CD4-positive, alpha-beta T cell treated with Interleukin-2 at 100 ng/mL for 4 hours (primary cell): ENCODE measurements around the gene PKIG.
A peak's percentile ranks its signal among the peaks of the same experiment; 100 is the strongest.
"Not testable (repeated sequence)": the region's sequence is repeated elsewhere in the genome, so short reads cannot be mapped to it uniquely, and the experiment has no call there.

Source experiments
- DNase-seq: peaks from one replicate; pipeline ENCODE4 v3.0.0-alpha.2; 2020; ENCODE audit warnings: low spot score

Gene PKIG

DNA sequence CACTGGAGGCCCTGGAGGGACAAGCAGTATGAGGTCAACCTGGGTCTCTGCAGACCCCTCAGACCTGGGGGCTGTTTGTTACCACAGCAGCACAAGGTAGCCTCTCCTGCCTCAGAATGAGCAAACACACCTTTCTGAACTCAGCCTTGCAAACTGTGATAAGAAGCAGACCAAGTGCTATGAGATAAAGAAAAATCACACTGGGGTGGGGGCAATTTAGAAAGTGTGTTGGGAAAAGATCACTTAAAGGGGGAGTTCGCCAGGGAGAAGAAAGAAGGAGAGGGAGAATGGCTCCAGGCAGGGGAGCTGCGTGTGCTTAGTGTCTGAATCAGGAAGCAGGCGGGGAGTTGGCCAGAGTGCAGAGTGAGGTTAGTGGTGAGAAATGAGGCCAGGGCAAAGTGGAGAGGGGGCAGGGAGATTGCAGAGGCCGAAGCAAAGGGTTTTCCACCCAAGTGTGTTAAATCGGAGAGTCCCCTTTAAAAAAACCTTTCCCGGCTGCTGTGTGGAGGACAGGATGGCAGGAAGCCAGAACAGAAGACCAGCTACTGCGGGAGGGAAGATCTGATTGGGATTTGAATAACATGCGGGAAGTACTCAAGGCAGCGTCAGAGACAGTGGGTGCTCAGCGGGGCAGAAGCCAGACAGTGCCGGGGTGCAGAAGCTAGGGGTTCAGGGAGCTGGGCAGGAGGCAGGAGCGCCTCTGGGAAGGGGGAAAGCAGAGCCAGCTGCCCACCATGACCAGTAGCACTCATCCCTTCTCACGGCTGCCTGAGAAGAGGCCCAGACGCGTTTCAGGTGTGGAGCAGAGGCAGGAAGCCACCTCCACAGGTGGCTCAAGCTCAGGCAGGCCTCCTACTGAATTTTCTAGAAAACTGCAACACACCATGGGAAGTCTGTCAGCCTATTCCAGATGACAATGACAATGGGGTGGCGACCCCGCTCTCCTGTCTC is 60.1 kb downstream of the PKIG start:
- DNase-seq = peak; percentile 32

DNA sequence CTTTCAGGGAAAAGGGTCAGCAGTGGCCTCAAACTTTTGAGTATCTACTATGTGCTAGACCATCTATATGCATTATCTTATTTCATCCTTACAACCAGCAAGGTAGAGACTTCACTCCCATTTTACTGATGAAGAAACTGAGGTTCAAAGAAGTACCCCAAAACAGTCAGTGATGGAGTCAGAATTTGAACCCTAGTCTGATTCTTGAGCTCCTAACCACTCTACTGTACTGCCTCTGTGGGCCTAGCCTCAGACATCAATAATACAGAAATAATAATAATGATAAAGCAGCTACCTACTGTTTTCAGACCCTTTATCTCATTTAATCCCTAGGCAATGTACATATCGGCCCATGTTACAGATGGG is 60.8 kb downstream of the PKIG start:
- no peak for DNase-seq

DNA sequence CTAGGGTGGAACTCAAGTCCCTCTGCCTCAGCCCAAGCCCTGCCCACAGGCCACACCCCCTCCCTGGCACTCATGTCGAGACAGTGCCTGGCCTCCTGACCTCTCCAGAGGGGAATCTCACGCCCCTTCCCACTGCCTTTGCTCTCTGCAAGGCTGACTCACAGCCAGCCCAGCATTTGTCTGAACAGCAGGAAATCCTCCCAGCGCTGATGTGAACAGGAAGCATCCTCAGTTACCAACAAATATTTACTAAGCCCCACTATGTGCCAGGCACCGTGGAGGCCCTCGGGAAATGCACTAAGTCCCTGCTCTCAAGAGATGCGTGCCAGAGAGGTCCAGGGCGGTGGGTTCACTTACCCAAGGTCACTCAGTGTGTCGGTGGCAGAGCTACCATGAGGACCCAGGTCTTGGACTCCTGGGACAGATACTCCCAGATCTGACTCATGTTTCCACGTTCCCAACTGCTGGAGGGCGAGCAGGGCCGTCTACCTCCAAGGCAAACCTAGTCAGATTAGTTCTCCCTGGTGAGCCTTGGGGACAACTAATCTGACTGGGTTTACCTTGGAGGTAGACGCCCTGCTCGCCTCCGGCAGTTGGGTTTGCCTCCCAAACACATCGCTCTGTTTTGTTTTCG is 61.3 kb downstream of the PKIG start:
- DNase-seq = peak; percentile 68

DNA sequence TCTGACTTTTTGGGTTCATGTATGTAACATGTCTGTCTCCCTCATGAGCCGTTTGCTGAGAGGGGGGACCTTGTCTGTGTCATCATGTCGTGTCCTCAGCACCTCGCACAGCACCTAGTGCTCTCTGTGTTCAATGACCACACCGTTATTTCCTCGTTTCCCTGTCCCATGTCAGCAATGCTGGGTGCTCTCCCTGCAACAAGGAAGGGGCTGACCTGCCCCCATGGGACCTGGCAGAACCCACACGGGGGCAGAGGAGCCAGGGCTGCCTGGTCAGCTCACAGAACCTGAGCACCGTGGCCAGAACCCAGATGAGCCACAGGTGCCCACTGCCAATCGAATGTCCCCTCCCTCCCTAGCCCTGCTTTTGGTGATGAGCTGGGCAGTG is 61.8 kb downstream of the PKIG start:
- DNase-seq = peak; percentile 19

DNA sequence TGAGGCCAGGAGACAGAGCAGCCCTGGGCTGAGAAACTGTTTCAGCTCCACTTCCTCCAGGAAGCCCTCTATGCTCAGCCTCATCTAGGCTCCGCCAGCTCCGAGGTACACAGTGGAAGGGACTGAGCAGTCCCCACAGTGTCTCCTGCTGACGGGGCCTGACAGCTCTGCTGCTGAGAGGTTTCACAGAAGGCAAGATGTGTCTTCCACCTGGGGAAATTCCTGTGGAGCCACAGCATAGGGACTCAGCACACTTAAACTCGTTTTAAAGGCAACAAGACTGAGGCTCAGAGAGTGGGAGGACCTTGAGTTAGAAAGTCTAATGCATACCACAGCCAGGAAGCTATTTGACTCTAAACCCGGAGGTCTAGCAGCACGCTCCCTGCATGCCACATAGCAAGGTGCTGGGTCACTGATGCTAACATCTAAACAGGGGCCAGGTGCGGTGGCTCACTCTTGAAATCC is 62.3 kb downstream of the PKIG start:
- peak; percentile 68 for DNase-seq

DNA sequence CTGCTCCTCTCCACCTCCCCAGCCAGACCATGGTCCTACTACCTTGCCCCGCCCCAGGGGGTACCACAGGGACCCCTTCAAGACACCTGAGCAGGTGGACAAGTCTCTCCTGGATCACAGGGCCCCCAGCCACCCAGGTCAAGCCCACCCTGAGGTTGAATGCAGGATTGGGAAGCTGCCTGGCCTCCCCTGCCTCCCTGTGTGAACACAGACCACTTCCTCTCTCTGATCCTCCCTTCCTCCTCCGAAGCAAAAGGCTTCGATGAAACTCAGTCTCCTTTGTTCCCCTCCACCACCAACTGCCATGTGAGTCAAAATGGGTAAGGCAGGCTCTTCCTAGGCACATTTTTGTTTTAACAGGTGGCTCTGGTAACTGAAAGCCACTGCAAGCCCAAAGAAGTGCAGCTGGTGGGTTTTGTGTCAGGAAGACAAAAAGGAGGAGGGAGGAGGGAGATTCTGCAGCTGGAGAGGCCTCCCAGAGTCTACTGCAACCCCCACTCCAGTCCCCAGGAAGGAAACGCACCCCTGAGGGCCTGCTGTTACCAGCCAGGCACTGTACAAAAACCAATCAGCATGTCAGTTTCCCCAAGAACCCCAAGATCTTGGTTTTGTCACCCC is 63.8 kb downstream of the PKIG start:
- peak; percentile 37 for DNase-seq

DNA sequence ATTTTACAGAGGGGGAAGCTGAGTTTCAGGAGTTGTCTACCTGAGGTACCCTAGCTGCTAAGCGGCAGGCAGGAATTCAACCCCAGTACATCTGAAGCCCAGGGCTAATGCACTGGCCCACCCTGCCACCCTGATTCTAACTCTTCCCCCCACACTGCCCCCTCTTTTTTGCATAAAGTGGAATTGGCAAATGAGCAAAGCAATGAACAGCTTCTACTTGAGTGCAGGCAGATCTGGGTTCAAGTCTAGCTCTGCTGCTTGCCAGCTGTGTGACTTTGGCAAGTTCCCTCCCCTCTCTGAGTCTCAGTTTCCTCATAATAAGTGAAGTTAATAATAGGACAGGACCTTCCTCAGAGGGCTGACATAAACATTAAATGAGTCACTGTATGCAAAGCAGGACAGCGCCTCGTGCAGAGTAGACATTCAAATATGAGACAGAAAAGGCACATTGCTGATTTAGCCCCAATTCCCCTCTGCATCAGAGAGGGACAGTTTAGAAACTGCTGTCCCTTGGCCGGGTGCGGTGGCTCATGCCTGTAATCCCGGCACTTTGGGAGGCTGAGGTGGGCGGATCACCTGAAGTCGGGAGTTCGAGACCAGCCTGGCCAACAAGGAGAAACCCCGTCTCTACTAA is 64.4 kb downstream of the PKIG start:
- DNase-seq = peak; percentile 49

DNA sequence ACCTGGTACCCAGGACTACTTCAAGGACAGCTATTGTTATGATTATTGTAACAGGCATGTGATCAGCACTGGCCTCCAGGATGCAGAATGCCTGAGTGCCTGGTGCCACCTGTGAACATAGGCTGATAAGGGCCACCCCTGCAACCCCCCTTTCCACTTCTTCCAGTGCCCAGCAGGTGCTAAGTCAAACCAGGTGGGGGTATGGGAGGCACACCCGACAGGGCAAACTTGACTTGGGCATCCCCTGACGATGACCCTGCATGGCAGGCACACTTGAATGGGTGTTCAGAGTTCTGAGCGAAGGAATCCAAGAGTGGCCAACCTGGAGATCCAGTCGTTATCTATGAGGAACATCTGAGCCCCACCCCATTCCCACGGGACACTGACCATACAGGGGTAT is 65.7 kb downstream of the PKIG start:
- no peak for DNase-seq

DNA sequence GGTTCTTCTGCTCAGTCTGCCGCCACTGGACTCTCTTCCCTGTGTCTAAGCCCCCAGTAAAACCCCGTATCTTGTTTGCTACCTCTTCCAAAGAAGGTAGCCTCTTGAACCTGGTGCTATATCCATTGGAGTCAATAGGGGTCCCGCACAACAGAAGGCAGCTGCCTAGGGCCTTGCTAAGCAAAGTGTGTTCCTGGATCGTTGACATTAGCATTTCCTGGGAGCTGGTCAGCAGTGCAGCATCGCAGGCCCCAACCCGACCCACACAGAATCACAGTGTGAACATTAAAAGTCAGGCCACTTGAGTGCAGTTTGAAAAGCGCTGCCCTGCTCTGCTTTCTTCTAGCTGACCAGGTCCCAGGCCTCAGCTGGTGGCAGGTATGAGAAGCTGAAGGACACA is 66.2 kb downstream of the PKIG start:
- DNase-seq = no peak

DNA sequence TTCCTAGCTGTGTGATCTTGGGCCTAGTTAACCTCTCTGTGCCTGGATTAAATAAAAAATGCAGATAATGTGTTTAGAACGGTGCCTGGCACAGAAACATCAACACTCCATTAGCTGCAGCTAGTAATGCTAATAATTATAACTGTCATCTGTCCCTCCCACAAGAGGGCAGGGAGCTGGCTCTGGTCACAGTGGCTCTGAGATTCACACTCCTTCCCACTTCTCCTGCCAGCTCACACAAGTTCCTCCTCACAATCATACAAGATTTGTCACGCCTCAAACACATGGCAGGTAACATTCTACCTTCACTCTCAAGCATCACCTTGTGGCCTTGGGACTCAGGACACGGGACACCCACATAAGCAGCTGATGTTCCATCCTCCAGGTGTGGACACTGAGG is 66.7 kb downstream of the PKIG start:
- DNase-seq = no peak

DNA sequence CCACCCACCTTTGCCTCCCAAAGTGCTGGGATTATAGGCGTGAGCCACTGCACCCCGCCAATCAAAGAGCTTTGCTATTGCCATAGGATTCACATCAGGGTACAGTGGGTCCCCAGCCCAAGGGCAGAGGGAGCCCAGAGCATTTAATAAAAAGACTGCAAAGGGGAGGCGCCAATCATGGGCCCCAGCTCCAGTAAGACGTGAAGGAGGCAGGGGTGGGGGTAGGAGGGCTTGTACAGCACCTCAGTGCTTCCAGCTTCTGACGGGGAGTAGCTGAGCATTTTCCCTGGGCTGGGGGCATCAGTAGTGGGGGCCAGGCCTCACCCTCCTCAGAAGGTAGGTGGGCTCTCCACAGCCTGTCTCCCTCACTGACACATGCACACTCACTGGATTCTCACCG is 67.6 kb downstream of the PKIG start:
- DNase-seq = no peak

DNA sequence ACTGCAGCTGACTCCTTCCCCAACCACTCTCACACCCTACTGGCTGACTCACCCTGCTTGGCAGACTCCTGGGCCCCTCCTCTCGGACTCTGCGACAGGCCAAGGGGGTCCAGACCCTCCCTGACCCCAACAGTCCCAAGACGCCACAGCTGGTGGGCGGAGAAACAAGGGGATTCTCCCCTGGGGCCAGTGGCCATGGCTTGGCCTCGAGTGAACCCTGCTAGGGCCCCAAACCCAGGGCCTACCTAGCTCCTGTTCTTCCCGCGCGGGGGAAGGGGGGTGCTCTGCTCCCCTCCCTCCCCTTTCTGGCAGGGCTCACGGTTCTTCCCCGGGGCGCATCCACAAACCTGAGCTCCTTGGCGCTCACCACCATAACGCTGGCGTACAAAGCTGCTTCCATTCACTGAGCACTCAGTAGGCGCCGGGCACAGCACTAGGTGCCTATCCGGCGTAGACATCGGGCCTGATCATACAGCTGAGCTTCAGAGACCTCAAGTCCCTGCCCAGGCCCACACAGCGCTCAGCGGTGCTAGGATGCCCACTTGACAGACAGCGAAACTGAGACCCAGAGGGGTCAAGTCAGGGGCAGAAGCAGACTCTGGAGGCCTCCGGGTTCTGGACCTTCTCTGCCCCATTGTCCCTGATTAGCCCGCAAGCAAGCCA is 68.5 kb downstream of the PKIG start:
- peak; percentile 39 for DNase-seq

DNA sequence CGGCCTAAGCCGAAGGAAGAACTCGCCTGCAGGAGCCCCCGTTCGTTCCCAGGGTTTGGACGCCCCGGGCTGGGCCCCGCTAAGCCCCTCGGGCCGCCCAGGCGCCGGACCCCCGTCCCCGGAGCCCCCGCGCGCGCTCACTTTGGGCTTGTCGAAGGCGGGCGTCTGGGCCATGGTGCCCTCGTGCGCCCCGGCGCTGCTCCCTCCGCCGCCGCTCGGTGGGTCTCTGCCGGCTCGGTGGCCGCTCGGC is 69.0 kb downstream of the PKIG start:
- no peak for DNase-seq

DNA sequence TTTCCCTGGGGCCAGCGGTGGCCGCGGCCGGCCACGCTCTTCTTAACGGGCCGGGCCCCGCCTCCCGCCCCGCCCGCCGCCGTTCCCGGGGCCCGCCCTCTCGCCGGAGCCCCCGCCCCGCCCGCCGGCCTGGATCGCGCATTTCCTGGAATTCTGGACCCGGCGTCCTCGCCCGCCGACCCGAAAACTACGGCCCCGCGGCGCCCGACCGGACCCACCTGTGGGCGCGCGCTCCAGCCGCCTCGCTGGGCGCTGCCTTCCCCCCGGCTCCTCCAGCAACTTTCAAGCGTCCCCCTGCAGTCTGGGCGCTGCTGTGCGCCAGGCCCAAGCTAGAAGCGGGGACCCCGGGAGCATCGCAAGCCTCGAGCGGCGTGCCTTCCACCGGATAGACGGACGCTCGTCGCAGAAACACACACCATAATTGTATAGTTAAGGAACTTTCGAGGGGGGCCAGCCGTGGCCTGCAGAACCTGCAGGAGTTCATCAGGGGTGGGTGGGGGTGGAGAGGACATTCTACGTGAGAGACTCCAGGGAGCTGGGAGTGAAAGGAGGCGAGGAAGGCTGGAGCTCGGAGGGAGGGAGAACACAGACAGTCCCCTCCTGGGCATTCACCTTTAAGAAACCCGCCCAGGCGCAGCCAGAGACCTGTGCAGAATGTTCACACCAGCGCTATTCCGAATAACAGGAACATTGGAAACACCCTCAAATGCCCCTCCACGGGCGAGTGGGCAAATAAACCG is 69.5 kb downstream of the PKIG start, which contains the start of gene ADA:
ADA (minus strand) TSS at position 16 of the 740 bp plus-strand sequence. CDS start 92 bp downstream, outside the sequence.
- DNase-seq = peak; percentile 26

DNA sequence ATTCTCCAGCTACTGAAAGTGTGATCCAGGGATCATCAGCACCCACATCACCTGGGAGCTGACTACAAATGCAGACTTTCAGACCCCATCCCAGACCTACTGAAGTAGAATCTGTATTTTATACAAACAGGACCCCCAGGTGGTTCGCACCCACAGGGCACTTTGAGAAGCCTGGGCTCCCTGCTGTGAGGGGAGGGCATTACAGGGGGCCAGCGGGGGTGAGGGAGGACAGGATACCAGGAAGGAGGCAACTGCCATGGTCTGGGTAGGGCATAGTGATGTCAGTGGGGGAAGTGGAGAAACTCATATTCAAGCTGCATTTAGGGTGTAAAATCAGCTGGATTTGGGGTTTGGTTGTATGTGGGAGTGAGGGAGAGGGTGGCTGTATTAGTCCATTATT is 71.2 kb downstream of the PKIG start:
- no peak for DNase-seq

DNA sequence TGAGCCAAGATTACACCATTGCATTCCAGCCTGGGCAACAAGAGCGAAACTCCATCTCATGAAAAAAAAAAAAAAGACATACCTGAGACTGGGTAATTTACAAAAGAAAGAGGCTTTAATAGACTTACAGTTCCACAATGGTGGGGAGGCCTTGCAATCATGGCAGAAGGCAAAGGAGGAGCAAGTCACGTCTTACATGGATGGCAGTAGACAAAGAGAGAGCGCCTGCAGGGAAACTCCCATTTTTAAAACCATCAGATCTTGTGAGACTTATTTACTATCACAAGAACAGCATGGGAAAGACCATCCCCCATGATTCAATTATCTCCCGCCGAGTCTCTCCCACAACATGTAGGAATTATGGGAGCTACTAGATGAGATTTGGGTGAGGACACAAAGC is 71.8 kb downstream of the PKIG start:
- not testable (repeated sequence) for DNase-seq

DNA sequence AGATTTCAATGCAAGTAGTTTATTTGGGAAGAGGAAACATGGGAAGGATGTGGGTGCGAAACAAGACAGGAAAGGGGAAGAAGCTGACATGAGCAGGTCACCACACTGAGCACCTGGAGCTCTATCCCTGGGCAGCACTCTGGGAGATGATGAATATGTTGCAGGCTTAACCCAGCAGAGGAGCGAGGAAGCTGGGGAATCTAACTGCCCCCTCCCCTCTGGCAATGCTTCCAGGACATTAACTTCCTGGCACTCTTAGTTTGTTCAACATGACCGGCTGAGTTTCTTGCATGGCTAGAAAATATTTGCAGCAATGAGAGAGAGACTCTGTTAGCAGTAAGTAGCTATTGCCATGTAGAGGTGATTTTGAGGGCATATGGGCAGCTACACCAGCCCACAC is 74.1 kb downstream of the PKIG start:
- no peak for DNase-seq

DNA sequence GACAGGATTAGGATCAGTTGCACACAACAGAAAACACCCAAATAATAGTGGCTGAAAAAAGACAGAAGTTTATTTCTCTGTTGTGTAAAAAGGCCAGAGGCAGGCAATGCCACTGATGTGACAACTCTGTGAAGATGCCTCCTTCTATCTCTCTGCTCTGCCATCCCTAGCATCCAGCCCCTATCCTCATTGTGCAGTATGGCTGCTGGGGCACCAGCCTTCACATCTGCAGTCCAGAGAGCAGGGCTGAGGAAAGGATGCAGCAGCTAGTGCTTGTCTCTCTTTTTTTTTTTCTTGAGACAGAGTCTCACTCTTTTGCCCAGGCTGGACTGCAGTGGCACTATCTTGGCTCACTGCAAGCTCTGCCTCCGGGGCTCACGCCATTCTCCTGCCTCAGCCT is 75.5 kb downstream of the PKIG start:
- no peak for DNase-seq

DNA sequence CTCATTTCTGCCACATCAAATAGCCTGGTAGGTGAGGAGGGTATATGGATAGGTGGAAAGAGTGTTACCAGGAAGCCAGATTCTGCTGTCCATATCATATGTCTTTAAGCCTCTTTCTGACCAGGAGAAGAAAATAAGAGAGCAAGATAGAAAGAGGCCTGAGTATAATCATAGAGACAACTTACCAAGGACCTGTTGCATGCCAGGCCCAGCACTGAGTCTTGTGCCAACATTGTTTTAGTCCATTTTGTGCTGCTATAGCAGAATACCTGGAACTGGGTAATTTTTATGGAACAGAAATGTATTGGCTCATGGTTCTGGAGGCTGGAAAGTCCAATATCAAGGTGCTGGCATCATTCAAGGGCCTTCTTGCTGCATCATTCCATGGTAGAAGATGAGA is 76.4 kb downstream of the PKIG start:
- no peak for DNase-seq

DNA sequence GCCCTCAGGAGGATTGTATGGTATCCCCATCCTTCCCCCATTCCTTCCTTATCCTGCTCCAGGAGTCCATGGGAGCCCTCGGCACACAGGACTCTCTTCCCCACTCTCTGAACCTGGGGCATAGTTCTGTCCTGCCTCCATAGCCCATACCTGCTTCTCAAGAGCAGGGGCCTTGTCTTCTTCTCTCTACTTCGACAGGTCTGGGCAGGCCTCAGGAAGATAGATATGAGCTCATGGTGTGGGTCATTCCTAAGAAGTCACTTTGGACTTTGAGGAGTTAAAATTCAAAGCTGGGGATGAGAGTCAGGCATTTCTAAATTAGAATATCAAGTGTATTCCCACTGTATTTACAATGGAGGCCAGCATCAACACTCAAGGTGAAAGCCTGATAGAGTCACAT is 77.6 kb downstream of the PKIG start:
- DNase-seq = no peak

DNA sequence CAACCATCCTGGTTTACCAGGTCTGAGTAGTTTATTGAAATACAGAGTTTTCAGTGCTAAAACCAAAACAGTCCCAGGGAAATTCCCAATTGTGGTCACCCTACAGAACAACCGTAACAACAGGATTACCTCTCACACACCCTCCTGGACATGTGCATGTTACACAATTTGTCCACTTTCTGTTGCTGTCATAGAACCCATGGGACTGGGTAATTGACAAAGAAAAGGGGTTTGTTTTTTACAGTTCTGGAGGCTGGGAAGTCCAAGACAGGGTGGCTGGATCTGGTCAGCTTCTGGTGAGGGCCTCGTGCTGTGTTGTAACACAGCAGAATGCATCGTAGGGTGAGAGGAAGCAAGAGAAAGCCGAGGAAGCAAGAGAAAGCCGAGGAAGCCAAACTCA is 78.2 kb downstream of the PKIG start:
- DNase-seq = no peak

DNA sequence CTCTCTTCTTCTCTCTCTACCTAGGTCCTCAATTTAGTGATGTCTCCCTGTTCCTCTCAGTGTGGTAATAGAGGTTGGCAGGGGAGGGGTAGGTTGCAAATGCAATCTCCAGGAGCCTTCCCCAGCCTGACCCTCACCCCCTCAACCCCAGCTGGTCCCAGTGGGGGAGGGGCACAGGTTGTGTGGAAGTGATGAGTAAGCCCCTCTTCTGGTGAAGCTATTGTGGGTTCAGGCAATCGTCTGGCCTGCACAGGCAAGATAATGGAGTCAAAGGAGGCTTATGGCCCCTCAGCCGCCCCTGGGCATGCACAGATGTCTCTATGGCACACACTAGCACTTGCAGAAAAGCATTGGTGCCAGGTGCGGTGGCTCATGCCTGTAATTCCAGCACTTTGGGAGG is 79.9 kb downstream of the PKIG start:
- DNase-seq = no peak
